HepG2 (cell line): Measurements from ENCODE around the gene TLK2. TPM values are rescaled to one million over a fixed set of nuclear protein-coding genes. Genes with fewer than 3 reads are reported as not detected.

ENCODE experiments used
- ATAD3A ChIP-seq: sonication (generic); formaldehyde crosslinking; IDR thresholded peaks from 2 replicates; pipeline ENCODE4 v1.4.0; 2020; ENCODE audit warnings: missing genetic modification reagents
- GABPA ChIP-seq, 2 experiments: IDR thresholded peaks; 2 replicates each; pipeline ENCODE4 v1.6.1; 2011 to 2016; ENCODE audit warnings: low read depth in 2 of 2, low read length in 1 of 2, missing biosample characterization in 1 of 2, missing genetic modification characterization in 1 of 2
- KAT7 ChIP-seq: IDR thresholded peaks from 2 replicates; pipeline ENCODE4 v1.6.1; 2018; ENCODE audit warnings: borderline replicate concordance, missing compliant biosample characterization
- MED8 ChIP-seq: sonication (generic); formaldehyde crosslinking; IDR thresholded peaks from 2 replicates; pipeline ENCODE4 v1.8.1; 2023; ENCODE audit warnings: mild to moderate bottlenecking, missing genetic modification reagents; ENCODE audit not compliant: insufficient replicate concordance
- MNT ChIP-seq: fragments of 450-650 bp; IDR thresholded peaks from 2 replicates; pipeline ENCODE4 v1.6.1; 2016
- RERE ChIP-seq: IDR thresholded peaks from 2 replicates; pipeline ENCODE4 v1.6.1; 2016; ENCODE audit warnings: low read depth, missing genetic modification reagents, missing compliant biosample characterization
- TCF7 ChIP-seq: sonication (generic); IDR thresholded peaks from 2 replicates; pipeline ENCODE4 v1.6.1; 2016; ENCODE audit warnings: antibody characterized with exemption, low read depth
- THAP7 ChIP-seq: sonication (generic); formaldehyde crosslinking; IDR thresholded peaks from 2 replicates; pipeline ENCODE4 v1.8.1; 2023; ENCODE audit warnings: mild to moderate bottlenecking, missing genetic modification reagents
- ZMYM3 ChIP-seq: sonication (generic); formaldehyde crosslinking; IDR thresholded peaks from 2 replicates; pipeline ENCODE4 v1.5.1; 2020; ENCODE audit warnings: mild to moderate bottlenecking, missing genetic modification reagents
- ZNF530 ChIP-seq: sonication (generic); formaldehyde crosslinking; IDR thresholded peaks from 2 replicates; pipeline ENCODE4 v1.5.0; 2020; ENCODE audit warnings: low read depth, mild to moderate bottlenecking, missing genetic modification reagents
- ZNF639 ChIP-seq: conservative IDR thresholded peaks from 2 replicates; pipeline ENCODE4 v1.6.1; 2018; ENCODE audit warnings: missing genetic modification reagents
- ZNF674 ChIP-seq: sonication (generic); formaldehyde crosslinking; IDR thresholded peaks from 2 replicates; pipeline ENCODE4 v1.5.0; 2020; ENCODE audit warnings: low read depth, mild to moderate bottlenecking, missing genetic modification reagents
- ZNF724P ChIP-seq: sonication (generic); formaldehyde crosslinking; IDR thresholded peaks from 2 replicates; pipeline ENCODE4 v1.8.0; 2022; ENCODE audit warnings: missing genetic modification reagents, borderline replicate concordance
- ZSCAN9 ChIP-seq: IDR thresholded peaks from 2 replicates; pipeline ENCODE4 v1.6.1; 2016; ENCODE audit warnings: borderline replicate concordance
- polyA plus RNA-seq, 8 experiments: library from polyadenylated mRNA; depleted of rRNA in 3 of 8; stranded (reverse) in 7 of 8; unstranded in 1 of 8; fragments of >200 nt; fragmentation: Illumina TruSeq in 4 of 8; extraction: Trizol in 4 of 8; gene quantifications; 2 replicates each; pipeline versions ENCODE4 v1.2.1 to v1.2.3, GENCODE V29; 2011 to 2016; ENCODE audit warnings: low read depth in 4 of 8, missing spikeins in 1 of 8, mixed read lengths in 1 of 8; ENCODE audit not compliant: insufficient read depth in 1 of 8
- total RNA-seq, 5 experiments: library from RNA; depleted of rRNA; stranded (reverse); fragments of >200 nt; fragmentation: Illumina TruSeq; extraction: Trizol; gene quantifications; 2 replicates each; pipeline ENCODE4 v1.2.3, GENCODE V29; 2016; ENCODE audit warnings: low read depth in 1 of 5
- TF ChIP-seq, protein P1 (sequence below): sonication (generic); formaldehyde crosslinking; conservative IDR thresholded peaks from 2 replicates; pipeline ENCODE4 v1.8.0; 2022; ENCODE audit warnings: low read depth, missing genetic modification reagents
- TF ChIP-seq, protein P2 (sequence below), 2 experiments: fragments of 450-650 bp in 1 of 2; sonication (generic) in 1 of 2; formaldehyde crosslinking; IDR thresholded peaks; 2 replicates each; pipeline versions ENCODE4 v1.5.0 to v1.8.0; 2020 to 2022; ENCODE audit warnings: mild to moderate bottlenecking in 1 of 2, missing genetic modification reagents in 1 of 2

TLK2 gene
- total and polyA plus RNA-seq, 2 of the 13 experiments (the other 11 are each of a cell fraction or from before 2014, with no cell fraction given), result 58.7 to 60.8 TPM

GRCh38 chr17:62616993-62617893, 138.6 kb downstream of the TLK2 start (continued):
- TF ChIP-seq RERE (no peak), KAT7 (CRISPR knock-in tag) (no peak), MED8 (CRISPR knock-in tag) (no peak), ZSCAN9 (CRISPR knock-in tag) (no peak; the same call in 1 of the 2 replicates), THAP7 (CRISPR knock-in tag) (no peak), TCF7 (no peak), ZMYM3 (CRISPR knock-in tag) (no peak; the same call in 1 of the 2 replicates), ZNF724P (peak; percentile 73; the same call in 1 of the 2 replicates), ATAD3A (CRISPR knock-in tag) (no peak), MNT (peak; percentile 51), ZNF530 (CRISPR knock-in tag) (no peak), ZNF674 (CRISPR knock-in tag) (no peak), GABPA (IDR thresholded peaks at IDR 0.05; ENCODE audit: low read depth, low read length) (no peak), GABPA (CRISPR knock-in tag; IDR thresholded peaks at IDR 0.05; ENCODE audit: low read depth) (no peak), ZNF639 (CRISPR knock-in tag) (no peak)
- TF ChIP-seq, protein P1, sequence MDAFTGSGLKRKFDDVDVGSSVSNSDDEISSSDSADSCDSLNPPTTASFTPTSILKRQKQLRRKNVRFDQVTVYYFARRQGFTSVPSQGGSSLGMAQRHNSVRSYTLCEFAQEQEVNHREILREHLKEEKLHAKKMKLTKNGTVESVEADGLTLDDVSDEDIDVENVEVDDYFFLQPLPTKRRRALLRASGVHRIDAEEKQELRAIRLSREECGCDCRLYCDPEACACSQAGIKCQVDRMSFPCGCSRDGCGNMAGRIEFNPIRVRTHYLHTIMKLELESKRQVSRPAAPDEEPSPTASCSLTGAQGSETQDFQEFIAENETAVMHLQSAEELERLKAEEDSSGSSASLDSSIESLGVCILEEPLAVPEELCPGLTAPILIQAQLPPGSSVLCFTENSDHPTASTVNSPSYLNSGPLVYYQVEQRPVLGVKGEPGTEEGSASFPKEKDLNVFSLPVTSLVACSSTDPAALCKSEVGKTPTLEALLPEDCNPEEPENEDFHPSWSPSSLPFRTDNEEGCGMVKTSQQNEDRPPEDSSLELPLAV (CRISPR knock-in tag), result no peak
- TF ChIP-seq, protein P2, sequence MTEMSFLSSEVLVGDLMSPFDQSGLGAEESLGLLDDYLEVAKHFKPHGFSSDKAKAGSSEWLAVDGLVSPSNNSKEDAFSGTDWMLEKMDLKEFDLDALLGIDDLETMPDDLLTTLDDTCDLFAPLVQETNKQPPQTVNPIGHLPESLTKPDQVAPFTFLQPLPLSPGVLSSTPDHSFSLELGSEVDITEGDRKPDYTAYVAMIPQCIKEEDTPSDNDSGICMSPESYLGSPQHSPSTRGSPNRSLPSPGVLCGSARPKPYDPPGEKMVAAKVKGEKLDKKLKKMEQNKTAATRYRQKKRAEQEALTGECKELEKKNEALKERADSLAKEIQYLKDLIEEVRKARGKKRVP (CRISPR knock-in tag; IDR thresholded peaks at IDR 0.05), result no peak
